ENCODE data around the gene CDKN2AIP. TPM values are rescaled to one million over a fixed set of nuclear protein-coding genes. Genes with fewer than 3 reads are reported as not detected.
A peak's percentile ranks its signal among the peaks of the same experiment; 100 is the strongest.

CDKN2AIP gene
- total RNA-seq, 1 experiment from 2014 or later: 24.0 TPM

DNA sequence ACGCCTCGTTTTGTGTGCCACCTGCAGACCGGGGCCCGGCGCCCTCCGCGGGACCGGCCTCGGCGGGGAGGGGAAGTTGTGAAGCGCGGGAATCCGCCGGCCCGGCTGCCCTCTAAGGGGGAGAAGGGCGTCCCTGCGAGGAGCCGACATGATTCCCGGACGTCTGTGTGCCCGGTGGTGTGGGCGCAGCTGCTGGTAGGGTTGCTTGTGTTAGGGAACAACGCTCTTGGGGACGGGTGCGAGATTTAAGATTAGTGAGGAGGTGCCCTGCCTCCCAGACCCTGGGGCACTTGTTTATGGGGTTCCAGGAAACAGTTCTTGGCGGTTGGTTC, 627 bp downstream of the CDKN2AIP start:
- no peak overlapping the region for H3T11ph ChIP-seq (ENCODE audit: low read length)
- Mint-ChIP-seq H3K4me1 (peaks cover 20 to 23% of the 10 kb centered on the region in 2 experiments), H3K27ac (peak overlapping the region; percentile 96 to 98 (median 96)), H3K27me3 (ENCODE audit: low read depth) (no peaks in the 10 kb centered on the region), H3K9me3 (peaks cover 0 to 2% of the 10 kb centered on the region in 2 experiments; a peak in 2 of 5 replicates), H3K4me3 (peak overlapping the region; percentile 97 to 99), H3K36me3 (ENCODE audit: insufficient read depth in 1 of 3, low read depth in 3 of 3) (peaks cover 24 to 41% (median 41%) of the 10 kb centered on the region in 3 experiments)
- TF ChIP-seq, protein P1, sequence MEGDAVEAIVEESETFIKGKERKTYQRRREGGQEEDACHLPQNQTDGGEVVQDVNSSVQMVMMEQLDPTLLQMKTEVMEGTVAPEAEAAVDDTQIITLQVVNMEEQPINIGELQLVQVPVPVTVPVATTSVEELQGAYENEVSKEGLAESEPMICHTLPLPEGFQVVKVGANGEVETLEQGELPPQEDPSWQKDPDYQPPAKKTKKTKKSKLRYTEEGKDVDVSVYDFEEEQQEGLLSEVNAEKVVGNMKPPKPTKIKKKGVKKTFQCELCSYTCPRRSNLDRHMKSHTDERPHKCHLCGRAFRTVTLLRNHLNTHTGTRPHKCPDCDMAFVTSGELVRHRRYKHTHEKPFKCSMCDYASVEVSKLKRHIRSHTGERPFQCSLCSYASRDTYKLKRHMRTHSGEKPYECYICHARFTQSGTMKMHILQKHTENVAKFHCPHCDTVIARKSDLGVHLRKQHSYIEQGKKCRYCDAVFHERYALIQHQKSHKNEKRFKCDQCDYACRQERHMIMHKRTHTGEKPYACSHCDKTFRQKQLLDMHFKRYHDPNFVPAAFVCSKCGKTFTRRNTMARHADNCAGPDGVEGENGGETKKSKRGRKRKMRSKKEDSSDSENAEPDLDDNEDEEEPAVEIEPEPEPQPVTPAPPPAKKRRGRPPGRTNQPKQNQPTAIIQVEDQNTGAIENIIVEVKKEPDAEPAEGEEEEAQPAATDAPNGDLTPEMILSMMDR (conservative IDR thresholded peaks at IDR 0.05): no peak
- peak overlapping the region; percentile 96 for H3K9ac ChIP-seq (ENCODE audit: extremely low read depth, insufficient read length, low read length)
- H4K91ac ChIP-seq (ENCODE audit: insufficient read length, low read depth, low read length): no peak overlapping the region
- no peak for DNase-seq
- no peak overlapping the region for H3K23ac ChIP-seq (ENCODE audit: insufficient read length, low read depth, low read length)
- H2BK15ac ChIP-seq (ENCODE audit: low read depth, low read length): peak overlapping the region; percentile 41; the same call in 1 of the 2 replicates
- H3K4ac ChIP-seq (ENCODE audit: low read depth, low read length): peak overlapping the region; percentile 74; the same call in 1 of the 2 replicates
- peak overlapping the region; percentile 75 for H2BK5ac ChIP-seq (ENCODE audit: insufficient read length, low read length)
- H4K5ac ChIP-seq (ENCODE audit: insufficient read length, low read depth, low read length): peak overlapping the region; percentile 82
- H3K23me2 ChIP-seq (ENCODE audit: insufficient read length, low read depth, low read length, poor library complexity, severe bottlenecking): peaks cover 14% of the 10 kb centered on the region
- no peak overlapping the region for H2AFZ ChIP-seq (ENCODE audit: low read length)
- peak overlapping the region; percentile 83 for H3K56ac ChIP-seq (ENCODE audit: insufficient read length, low read depth, low read length)
- H3K4me1 ChIP-seq (ENCODE audit: insufficient read depth, low read length): no peaks in the 10 kb centered on the region
- no peaks in the 10 kb centered on the region for H4K20me1 ChIP-seq (ENCODE audit: control insufficient read depth, insufficient read depth, insufficient read length)
- peak overlapping the region; percentile 89 for H3K4me2 ChIP-seq (ENCODE audit: insufficient read depth, insufficient read length, low read length)
- H3K9me3 ChIP-seq (ENCODE audit: control insufficient read depth, low read depth, low read length): no peaks in the 10 kb centered on the region
- H3K27ac ChIP-seq (ENCODE audit: insufficient read length, low read depth, low read length): peak overlapping the region; percentile 97
- H3K27me3 ChIP-seq (ENCODE audit: insufficient read depth, low read length): no peaks in the 10 kb centered on the region
- no peaks in the 10 kb centered on the region for H3K79me1 ChIP-seq (ENCODE audit: insufficient read depth, low read depth, low read length, poor library complexity, severe bottlenecking)
- WGBS (ENCODE audit: extremely low coverage, insufficient read length, low lambda C conversion rate): no CpG with 5 or more reads among the region's 26 CpGs
- peak overlapping the region; percentile 96 for H3K18ac ChIP-seq (ENCODE audit: insufficient read length, low read depth, low read length)
- H3K79me2 ChIP-seq (ENCODE audit: insufficient read depth, low read length): peaks cover 3% of the 10 kb centered on the region; the same call in 1 of the 2 replicates
- peak overlapping the region; percentile 62 for H4K8ac ChIP-seq (replicated peaks; ENCODE audit: insufficient read length, low read depth, low read length)
- H2BK120ac ChIP-seq (ENCODE audit: low read depth, low read length, poor library complexity, severe bottlenecking): no peak overlapping the region
- peak overlapping the region; percentile 98 for H3K14ac ChIP-seq (ENCODE audit: insufficient read depth, low read length)
- H2BK12ac ChIP-seq (ENCODE audit: insufficient read length, low read depth, low read length): no peak overlapping the region
- no peak overlapping the region for H2BK20ac ChIP-seq (ENCODE audit: low read depth, low read length, poor library complexity, severe bottlenecking)
- no peak overlapping the region for H2AK5ac ChIP-seq (ENCODE audit: insufficient read length, low read length)

Data from H9 (cell line).